Measurements from ENCODE around the gene VDR.

GRCh38 chr12:47903927-47904712, 674 bp downstream of the VDR start:
- TF ChIP-seq, protein P1, sequence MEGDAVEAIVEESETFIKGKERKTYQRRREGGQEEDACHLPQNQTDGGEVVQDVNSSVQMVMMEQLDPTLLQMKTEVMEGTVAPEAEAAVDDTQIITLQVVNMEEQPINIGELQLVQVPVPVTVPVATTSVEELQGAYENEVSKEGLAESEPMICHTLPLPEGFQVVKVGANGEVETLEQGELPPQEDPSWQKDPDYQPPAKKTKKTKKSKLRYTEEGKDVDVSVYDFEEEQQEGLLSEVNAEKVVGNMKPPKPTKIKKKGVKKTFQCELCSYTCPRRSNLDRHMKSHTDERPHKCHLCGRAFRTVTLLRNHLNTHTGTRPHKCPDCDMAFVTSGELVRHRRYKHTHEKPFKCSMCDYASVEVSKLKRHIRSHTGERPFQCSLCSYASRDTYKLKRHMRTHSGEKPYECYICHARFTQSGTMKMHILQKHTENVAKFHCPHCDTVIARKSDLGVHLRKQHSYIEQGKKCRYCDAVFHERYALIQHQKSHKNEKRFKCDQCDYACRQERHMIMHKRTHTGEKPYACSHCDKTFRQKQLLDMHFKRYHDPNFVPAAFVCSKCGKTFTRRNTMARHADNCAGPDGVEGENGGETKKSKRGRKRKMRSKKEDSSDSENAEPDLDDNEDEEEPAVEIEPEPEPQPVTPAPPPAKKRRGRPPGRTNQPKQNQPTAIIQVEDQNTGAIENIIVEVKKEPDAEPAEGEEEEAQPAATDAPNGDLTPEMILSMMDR (conservative IDR thresholded peaks at IDR 0.05; ENCODE audit: low read length) = no peak
- no peak for TF ChIP-seq EZH2phosphoT487 (IDR thresholded peaks at IDR 0.05; ENCODE audit: borderline replicate concordance)

Measured in Loucy (cell line).